MM.1S (cell line): ENCODE data around the gene MAGI1.

Experiments
- DNase-seq: peaks from one replicate; pipeline ENCODE4 v3.0.0-alpha.2; 2015
- H2AFZ ChIP-seq: fragments of 300-600 bp; sonication (generic); 2 replicates; pipeline ENCODE4 v1.6.0; 2016; ENCODE audit warnings: antibody characterized with exemption, low read length
- H3F3A ChIP-seq: fragments of 300-600 bp; sonication (generic); 2 replicates; pipeline ENCODE4 v1.6.1; 2016; ENCODE audit warnings: mild to moderate bottlenecking, antibody characterized with exemption, low read length, moderate library complexity, mixed read lengths; ENCODE audit not compliant: insufficient read depth
- H3K27ac ChIP-seq: fragments of 300-600 bp; sonication (generic); 2 replicates; pipeline ENCODE4 v1.5.1; 2016; ENCODE audit warnings: mild to moderate bottlenecking, low read length
- H3K27me3 ChIP-seq: fragments of 300-600 bp; sonication (generic); replicated peaks from 2 replicates; pipeline ENCODE4 v1.6.0; 2016; ENCODE audit warnings: low read length; ENCODE audit not compliant: insufficient read depth
- H3K36me3 ChIP-seq: fragments of 300-600 bp; sonication (generic); replicated peaks from 2 replicates; pipeline ENCODE4 v1.6.1; 2016; ENCODE audit warnings: mild to moderate bottlenecking, low read length, mixed read lengths; ENCODE audit not compliant: insufficient read depth
- H3K4me1 ChIP-seq: fragments of 300-600 bp; sonication (generic); 2 replicates; pipeline ENCODE4 v1.6.1; 2016; ENCODE audit warnings: low read length, mixed read lengths
- H3K4me2 ChIP-seq: fragments of 300-600 bp; sonication (generic); 2 replicates; pipeline ENCODE4 v1.6.0; 2016; ENCODE audit warnings: low read depth, low read length
- H3K4me3 ChIP-seq: fragments of 300-600 bp; sonication (generic); 2 replicates; pipeline ENCODE4 v1.5.1; 2016; ENCODE audit warnings: low read length, mixed read lengths
- H3K79me2 ChIP-seq: fragments of 300-600 bp; sonication (generic); 2 replicates; pipeline ENCODE4 v1.6.1; 2016; ENCODE audit warnings: mixed run types, low read length, mixed read lengths
- H3K9ac ChIP-seq: fragments of 300-600 bp; sonication (generic); 2 replicates; pipeline ENCODE4 v1.6.1; 2016; ENCODE audit warnings: low read length, mixed read lengths
- H3K9me2 ChIP-seq: fragments of 300-600 bp; sonication (generic); replicated peaks from 2 replicates; pipeline ENCODE4 v1.6.1; 2016; ENCODE audit warnings: mild to moderate bottlenecking, low read length, mixed read lengths; ENCODE audit not compliant: insufficient read depth
- H3K9me3 ChIP-seq: fragments of 300-600 bp; sonication (generic); replicated peaks from 2 replicates; pipeline ENCODE4 v1.6.1; 2016; ENCODE audit warnings: mild to moderate bottlenecking, low read length, mixed read lengths; ENCODE audit not compliant: insufficient read depth
- H4K20me1 ChIP-seq: fragments of 300-600 bp; sonication (generic); 2 replicates; pipeline ENCODE4 v1.6.1; 2016; ENCODE audit warnings: mild to moderate bottlenecking, low read length, moderate library complexity, mixed read lengths; ENCODE audit not compliant: insufficient read depth
- EZH2 ChIP-seq: fragments of 300-600 bp; sonication (generic); optimal IDR thresholded peaks from 2 replicates; pipeline ENCODE3; 2017; ENCODE audit warnings: low read depth, mild to moderate bottlenecking, antibody characterized with exemption, low read length, mixed read lengths
- EZH2phosphoT487 ChIP-seq: fragments of 300-600 bp; sonication (generic); IDR thresholded peaks from 2 replicates; pipeline ENCODE4 v1.6.1; 2018; ENCODE audit warnings: antibody characterized with exemption, low read length
- TF ChIP-seq, protein P1 (sequence below): fragments of 300-600 bp; sonication (generic); IDR thresholded peaks from 2 replicates; pipeline ENCODE4 v1.5.1; 2016; ENCODE audit warnings: antibody characterized with exemption, low read length, mixed read lengths

MAGI1 gene

DNA sequence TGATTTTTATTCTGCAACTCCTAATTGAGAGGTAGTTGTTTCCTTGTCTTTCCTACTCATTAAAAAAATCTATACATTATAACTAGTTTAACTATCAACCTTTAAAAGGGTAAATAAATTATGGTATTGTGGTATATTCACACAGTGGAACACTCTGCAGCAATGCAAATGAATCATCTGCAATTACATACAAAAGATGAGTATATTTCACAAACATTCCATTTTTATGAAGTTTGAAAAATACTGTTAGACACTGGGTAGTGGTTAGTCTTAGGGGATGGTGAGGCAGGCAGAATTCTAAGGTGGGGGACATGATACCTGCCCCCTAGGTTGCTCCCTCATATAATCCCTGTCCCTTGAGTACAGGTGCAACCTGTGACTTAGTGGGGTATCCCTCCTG, 44.0 kb upstream of the MAGI1 start:
- Histone ChIP-seq H4K20me1 (no peaks in the 10 kb centered on the region), H3K9me2 (no peaks in the 10 kb centered on the region), H3K27me3 (no peaks in the 10 kb centered on the region), H3K4me2 (no peak overlapping the region), H3K4me1 (no peaks in the 10 kb centered on the region), H3K9ac (no peak overlapping the region), H3K27ac (no peak overlapping the region), H3K4me3 (no peak overlapping the region), H3F3A (no peaks in the 10 kb centered on the region), H2AFZ (no peak overlapping the region), H3K36me3 (no peaks in the 10 kb centered on the region), H3K9me3 (no peaks in the 10 kb centered on the region), H3K79me2 (no peaks in the 10 kb centered on the region)
- no peak for DNase-seq
- TF ChIP-seq, protein P1, sequence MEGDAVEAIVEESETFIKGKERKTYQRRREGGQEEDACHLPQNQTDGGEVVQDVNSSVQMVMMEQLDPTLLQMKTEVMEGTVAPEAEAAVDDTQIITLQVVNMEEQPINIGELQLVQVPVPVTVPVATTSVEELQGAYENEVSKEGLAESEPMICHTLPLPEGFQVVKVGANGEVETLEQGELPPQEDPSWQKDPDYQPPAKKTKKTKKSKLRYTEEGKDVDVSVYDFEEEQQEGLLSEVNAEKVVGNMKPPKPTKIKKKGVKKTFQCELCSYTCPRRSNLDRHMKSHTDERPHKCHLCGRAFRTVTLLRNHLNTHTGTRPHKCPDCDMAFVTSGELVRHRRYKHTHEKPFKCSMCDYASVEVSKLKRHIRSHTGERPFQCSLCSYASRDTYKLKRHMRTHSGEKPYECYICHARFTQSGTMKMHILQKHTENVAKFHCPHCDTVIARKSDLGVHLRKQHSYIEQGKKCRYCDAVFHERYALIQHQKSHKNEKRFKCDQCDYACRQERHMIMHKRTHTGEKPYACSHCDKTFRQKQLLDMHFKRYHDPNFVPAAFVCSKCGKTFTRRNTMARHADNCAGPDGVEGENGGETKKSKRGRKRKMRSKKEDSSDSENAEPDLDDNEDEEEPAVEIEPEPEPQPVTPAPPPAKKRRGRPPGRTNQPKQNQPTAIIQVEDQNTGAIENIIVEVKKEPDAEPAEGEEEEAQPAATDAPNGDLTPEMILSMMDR: no peak
- TF ChIP-seq EZH2: no peak
- no peak for TF ChIP-seq EZH2phosphoT487

- Histone ChIP-seq H3K4me2 (no peak overlapping the region), H3F3A (no peaks in the 10 kb centered on the region), H3K27me3 (no peaks in the 10 kb centered on the region), H3K79me2 (no peaks in the 10 kb centered on the region), H3K9me3 (no peaks in the 10 kb centered on the region), H3K9ac (no peak overlapping the region), H3K27ac (no peak overlapping the region), H2AFZ (no peak overlapping the region), H4K20me1 (no peaks in the 10 kb centered on the region), H3K36me3 (no peaks in the 10 kb centered on the region), H3K4me1 (no peaks in the 10 kb centered on the region), H3K9me2 (no peaks in the 10 kb centered on the region), H3K4me3 (no peak overlapping the region)
- TF ChIP-seq, protein P1: no peak
- TF ChIP-seq EZH2 (no peak), EZH2phosphoT487 (no peak)
- no peak for DNase-seq
Measured at GRCh38 chr3:66080167-66080566, 41.4 kb upstream of the MAGI1 start.

DNA sequence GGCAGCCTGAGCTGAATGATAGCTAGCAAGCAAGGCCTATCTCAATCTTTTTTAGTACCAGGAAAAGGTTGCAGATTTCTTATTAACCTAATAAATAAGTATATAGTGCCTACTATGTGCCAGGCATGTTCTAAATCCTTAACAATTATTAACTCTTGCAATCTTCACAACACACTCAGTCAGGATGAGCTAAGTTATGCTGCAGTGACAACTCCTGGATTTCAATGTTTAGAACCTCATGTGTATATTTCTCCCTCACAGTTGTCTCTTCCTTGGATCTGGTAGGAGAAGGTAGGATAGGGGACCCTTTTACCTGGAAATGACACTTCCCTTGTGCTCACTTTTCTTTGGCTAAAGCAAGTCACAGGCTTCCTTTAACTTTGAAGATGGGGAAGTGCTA, 39.3 kb upstream of the MAGI1 start:
- Histone ChIP-seq H3K9me3 (no peaks in the 10 kb centered on the region), H3K4me3 (no peak overlapping the region), H3K79me2 (no peaks in the 10 kb centered on the region), H3K9ac (no peak overlapping the region), H2AFZ (no peak overlapping the region), H3K27me3 (no peaks in the 10 kb centered on the region), H4K20me1 (no peaks in the 10 kb centered on the region), H3K36me3 (no peaks in the 10 kb centered on the region), H3K27ac (no peak overlapping the region), H3K9me2 (no peaks in the 10 kb centered on the region), H3F3A (no peaks in the 10 kb centered on the region), H3K4me2 (no peak overlapping the region), H3K4me1 (no peaks in the 10 kb centered on the region)
- DNase-seq: no peak
- TF ChIP-seq, protein P1: no peak
- no peak for TF ChIP-seq EZH2
- no peak for TF ChIP-seq EZH2phosphoT487
